Thyroid gland (tissue), 4 donors: ENCODE data around the gene NLRP4. TPM values are rescaled to one million over a fixed set of nuclear protein-coding genes. Genes with fewer than 3 reads are reported as not detected.

ENCODE experiments used
- DNase-seq, 2 donors: peaks; one replicate each; pipeline ENCODE4 v3.0.0-alpha.2; 2019
- H3K27ac ChIP-seq, 3 donors: fragments of 200-600 bp; sonication (generic); 1 replicate in 2 of 3; 2 replicates in 1 of 3; pipeline ENCODE4 v1.5.1; 2016 to 2019; ENCODE audit warnings: mild to moderate bottlenecking in 1 of 3, moderate library complexity in 1 of 3
- H3K27me3 ChIP-seq: fragments of 200-600 bp; sonication (generic); one replicate; pipeline ENCODE4 v1.5.1; 2019
- H3K36me3 ChIP-seq, 2 donors: fragments of 200-600 bp; sonication (generic); one replicate each; pipeline ENCODE4 v1.5.1; 2016 to 2019
- H3K4me1 ChIP-seq, 2 donors: fragments of 200-600 bp; sonication (generic); one replicate each; pipeline ENCODE4 v1.5.1; 2017 to 2019
- H3K4me3 ChIP-seq, 3 donors: fragments of 200-600 bp; sonication (generic); replicated peaks in 1 of 3; 1 replicate in 2 of 3; 2 replicates in 1 of 3; pipeline ENCODE4 v1.5.1; 2016; ENCODE audit warnings: mild to moderate bottlenecking in 1 of 3
- H3K9me3 ChIP-seq: fragments of 200-600 bp; sonication (generic); one replicate; pipeline ENCODE4 v1.5.1; 2017
- POLR2A ChIP-seq, 2 donors: fragments of 450-650 bp; IDR thresholded peaks; one replicate each; pipeline ENCODE4 v1.6.1; 2017; ENCODE audit warnings: antibody characterized with exemption in 2 of 2, mild to moderate bottlenecking in 2 of 2, moderate library complexity in 1 of 2
- WGBS, 2 donors: methylation state at CpG; one replicate each; pipeline ENCODE4 v1.1.5; 2017; 5-methylcytosine and 5-hydroxymethylcytosine counted together
- intact Hi-C: fragments of 100-400 bp; cut with DNase I; formaldehyde crosslinking; loops from one replicate; pipeline ENCODE4 v1.15.1; 2023
- total RNA-seq, 4 donors: library from RNA; depleted of rRNA; stranded (reverse); fragments of >200 nt; gene quantifications; one replicate each; pipeline ENCODE4 v1.2.3, GENCODE V29; 2016
- TF ChIP-seq, protein P1 (sequence below), 6 experiments: fragments of 200-600 bp in 3 of 6; fragments of 450-650 bp in 3 of 6; sonication (generic) in 3 of 6; IDR thresholded peaks; one replicate each; pipeline ENCODE4 v1.5.1; 2016 to 2019; ENCODE audit warnings: antibody characterized with exemption in 6 of 6, mild to moderate bottlenecking in 2 of 6, inconsistent platforms in 1 of 6, moderate library complexity in 1 of 6

Gene NLRP4
- total RNA-seq, 4 donors from 2014 or later: not detected

- Histone ChIP-seq H3K4me3 (no peak overlapping the region), H3K36me3 (no peaks in the 10 kb centered on the region), H3K9me3 (no peaks in the 10 kb centered on the region), H3K4me1 (no peaks in the 10 kb centered on the region), H3K27me3 (no peaks in the 10 kb centered on the region), H3K27ac (no peak overlapping the region)
- 68% methylated on average over 3 of the region's 3 CpGs for WGBS, 2 donors
- no peak for DNase-seq
- intact Hi-C loops: no loop called here
- TF ChIP-seq POLR2A (IDR thresholded peaks at IDR 0.05): no peak
These were observed 25.0 kb upstream of the NLRP4 start for GRCh38 chr19:55811340-55811739.

- Histone ChIP-seq H3K4me1 (no peaks in the 10 kb centered on the region), H3K27ac (no peak overlapping the region), H3K36me3 (no peaks in the 10 kb centered on the region), H3K27me3 (no peaks in the 10 kb centered on the region), H3K9me3 (no peaks in the 10 kb centered on the region), H3K4me3 (no peak overlapping the region)
- intact Hi-C loops: no loop called here
- 54 to 59% methylated on average over 7 of the region's 7 CpGs for WGBS, 2 donors
- TF ChIP-seq, protein P1, sequence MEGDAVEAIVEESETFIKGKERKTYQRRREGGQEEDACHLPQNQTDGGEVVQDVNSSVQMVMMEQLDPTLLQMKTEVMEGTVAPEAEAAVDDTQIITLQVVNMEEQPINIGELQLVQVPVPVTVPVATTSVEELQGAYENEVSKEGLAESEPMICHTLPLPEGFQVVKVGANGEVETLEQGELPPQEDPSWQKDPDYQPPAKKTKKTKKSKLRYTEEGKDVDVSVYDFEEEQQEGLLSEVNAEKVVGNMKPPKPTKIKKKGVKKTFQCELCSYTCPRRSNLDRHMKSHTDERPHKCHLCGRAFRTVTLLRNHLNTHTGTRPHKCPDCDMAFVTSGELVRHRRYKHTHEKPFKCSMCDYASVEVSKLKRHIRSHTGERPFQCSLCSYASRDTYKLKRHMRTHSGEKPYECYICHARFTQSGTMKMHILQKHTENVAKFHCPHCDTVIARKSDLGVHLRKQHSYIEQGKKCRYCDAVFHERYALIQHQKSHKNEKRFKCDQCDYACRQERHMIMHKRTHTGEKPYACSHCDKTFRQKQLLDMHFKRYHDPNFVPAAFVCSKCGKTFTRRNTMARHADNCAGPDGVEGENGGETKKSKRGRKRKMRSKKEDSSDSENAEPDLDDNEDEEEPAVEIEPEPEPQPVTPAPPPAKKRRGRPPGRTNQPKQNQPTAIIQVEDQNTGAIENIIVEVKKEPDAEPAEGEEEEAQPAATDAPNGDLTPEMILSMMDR (IDR thresholded peaks at IDR 0.05): no peak
- no peak for TF ChIP-seq POLR2A (IDR thresholded peaks at IDR 0.05)
- DNase-seq: no peak
These were observed 23.9 kb upstream of the NLRP4 start for GRCh38 chr19:55812449-55812848.

GRCh38 chr19:55813906-55814305 is 22.4 kb upstream of the NLRP4 start:
- Histone ChIP-seq H3K27ac (no peak overlapping the region), H3K36me3 (no peaks in the 10 kb centered on the region), H3K4me3 (no peak overlapping the region), H3K27me3 (no peaks in the 10 kb centered on the region), H3K4me1 (no peaks in the 10 kb centered on the region), H3K9me3 (no peaks in the 10 kb centered on the region)
- DNase-seq: no peak
- TF ChIP-seq, protein P1 (IDR thresholded peaks at IDR 0.05): no peak
- TF ChIP-seq POLR2A (IDR thresholded peaks at IDR 0.05): no peak
- intact Hi-C loops: no loop called here
- WGBS, 2 donors: 89 to 99% methylated on average over 5 of the region's 5 CpGs

- Histone ChIP-seq H3K4me1 (no peaks in the 10 kb centered on the region), H3K36me3 (no peaks in the 10 kb centered on the region), H3K4me3 (no peak overlapping the region), H3K27ac (no peak overlapping the region), H3K9me3 (no peaks in the 10 kb centered on the region), H3K27me3 (no peaks in the 10 kb centered on the region)
- WGBS, 2 donors: 29 to 31% methylated on average over 3 of the region's 3 CpGs
- DNase-seq: no peak
- intact Hi-C loops: no loop called here
- TF ChIP-seq, protein P1 (IDR thresholded peaks at IDR 0.05): no peak
- TF ChIP-seq POLR2A (IDR thresholded peaks at IDR 0.05): no peak
These were observed 16.3 kb upstream of the NLRP4 start for GRCh38 chr19:55820037-55820436.

DNA sequence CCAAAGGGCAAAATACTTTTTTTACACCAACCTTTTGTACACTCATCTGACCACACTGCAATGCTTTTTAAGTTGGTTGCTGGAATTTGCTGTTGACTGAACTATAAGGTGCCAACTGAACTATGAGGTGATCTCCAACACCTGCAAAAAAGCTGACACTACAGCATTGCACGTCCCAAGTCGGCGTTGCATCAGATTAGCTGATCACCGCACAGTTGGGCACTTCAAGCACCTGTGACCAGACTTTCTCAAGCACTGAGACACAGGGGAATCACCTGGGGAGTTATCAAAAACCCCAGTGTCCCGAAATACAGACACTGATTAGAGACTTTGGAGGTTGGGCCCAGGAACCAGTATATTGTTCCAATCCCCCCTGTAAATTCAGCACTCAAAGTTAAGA is 5.7 kb upstream of the NLRP4 start:
- no peak for DNase-seq
- WGBS, 2 donors: 72 to 78% methylated on average over 5 of the region's 5 CpGs
- no peak for TF ChIP-seq POLR2A (IDR thresholded peaks at IDR 0.05)
- TF ChIP-seq, protein P1 (IDR thresholded peaks at IDR 0.05): no peak
- no peaks in the 10 kb centered on the region for H3K4me1 ChIP-seq
- no peak overlapping the region for H3K27ac ChIP-seq
- H3K9me3 ChIP-seq: no peaks in the 10 kb centered on the region
- intact Hi-C loops: no loop called here
- no peaks in the 10 kb centered on the region for H3K36me3 ChIP-seq
- H3K4me3 ChIP-seq: no peak overlapping the region
- H3K27me3 ChIP-seq: no peaks in the 10 kb centered on the region

DNA sequence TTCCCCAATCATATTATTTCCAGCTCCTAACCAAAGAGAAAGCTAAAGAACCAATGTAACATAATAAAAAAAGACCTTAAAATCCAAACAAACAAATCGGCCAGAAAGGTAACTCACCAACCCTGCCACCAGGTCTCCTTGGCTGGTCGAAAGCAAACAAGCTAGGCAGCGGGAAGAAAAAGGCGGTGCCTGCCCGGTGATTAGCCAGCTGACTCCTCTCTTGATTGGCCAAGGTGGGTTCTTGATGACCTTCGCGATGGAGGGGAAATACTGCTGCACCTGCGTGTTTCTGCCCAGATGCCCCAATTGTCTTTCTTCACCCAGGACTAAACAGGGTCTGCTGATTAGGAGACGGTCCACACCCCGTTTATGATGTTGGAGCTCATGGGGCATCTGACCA is 4.5 kb upstream of the NLRP4 start, which contains the start of gene NLRP11:
Gene NLRP11, minus strand, starts transcription at position 154 of the 400 bp plus-strand sequence. CDS start 13,825 bp downstream, outside the sequence.
- Histone ChIP-seq H3K36me3 (no peaks in the 10 kb centered on the region), H3K4me3 (no peak within 1 kb of the TSS), H3K27me3 (no peaks in the 10 kb centered on the region), H3K4me1 (no peaks in the 10 kb centered on the region), H3K9me3 (no peaks in the 10 kb centered on the region), H3K27ac (no peak within 1 kb of the TSS)
- TF ChIP-seq, protein P1 (IDR thresholded peaks at IDR 0.05): no peak
- TF ChIP-seq POLR2A (IDR thresholded peaks at IDR 0.05): no peak
- intact Hi-C loops: no loop called here
- DNase-seq: no peak
- 81 to 86% methylated on average over 10 of the region's 10 CpGs for WGBS, 2 donors
